GM12891 (cell line): ENCODE results near the gene RTL5.
A peak's percentile ranks its signal among the peaks of the same experiment; 100 is the strongest.

ENCODE experiments used
- DNase-seq: peaks from one replicate; pipeline ENCODE4 v3.0.0; 2011; ENCODE audit warnings: low spot score; ENCODE audit not compliant: insufficient read length
- FAIRE-seq: peaks from 2 replicates; lab custom pipeline; 2011; peaks lifted over from hg19 to GRCh38; lab: Jason Lieb, UNC
- PAX5 ChIP-seq: IDR thresholded peaks from 2 replicates; pipeline ENCODE4 v1.6.1; 2011; ENCODE audit warnings: low read length, moderate library complexity, mild to moderate bottlenecking; ENCODE audit not compliant: insufficient read depth, severe bottlenecking
- POLR2A ChIP-seq: IDR thresholded peaks from 2 replicates; pipeline ENCODE4 v1.6.1; 2011; ENCODE audit warnings: low read depth, low read length, control low read depth
- POLR2AphosphoS5 ChIP-seq: IDR thresholded peaks from 2 replicates; pipeline ENCODE4 v1.6.1; 2011; ENCODE audit warnings: low read depth, low read length, control low read depth
- POU2F2 ChIP-seq: IDR thresholded peaks from 2 replicates; pipeline ENCODE4 v1.6.1; 2011; ENCODE audit warnings: low read depth, mild to moderate bottlenecking, control low read depth, low read length, moderate library complexity
- SPI1 ChIP-seq: IDR thresholded peaks from 2 replicates; pipeline ENCODE4 v1.6.1; 2011; ENCODE audit warnings: low read depth, low read length, control low read depth
- TAF1 ChIP-seq: IDR thresholded peaks from 2 replicates; pipeline ENCODE4 v1.6.1; 2011; ENCODE audit warnings: low read depth, low read length, control low read depth

RTL5 gene

GRCh38 chrX:72122621-72123337, 8.9 kb downstream of the RTL5 start:
- DNase-seq (no peak), FAIRE-seq (no peak)
- TF ChIP-seq POLR2A, result no peak
- no peak for TF ChIP-seq POU2F2
- TF ChIP-seq POLR2AphosphoS5, result no peak
- TF ChIP-seq SPI1, result no peak
- TF ChIP-seq TAF1, result no peak
- no peak for TF ChIP-seq PAX5

GRCh38 chrX:72121383-72121782, 10.3 kb downstream of the RTL5 start:
- TF ChIP-seq SPI1, result peak; percentile 17; the same call in 1 of the 2 replicates
- no peak for TF ChIP-seq PAX5
- no peak for DNase-seq
- peak; percentile 62 for FAIRE-seq

- FAIRE-seq (no peak), DNase-seq (no peak)
- no peak for TF ChIP-seq PAX5
- no peak for TF ChIP-seq POLR2A
- no peak for TF ChIP-seq SPI1
- no peak for TF ChIP-seq TAF1
- TF ChIP-seq POLR2AphosphoS5, result no peak
- no peak for TF ChIP-seq POU2F2
These were observed 10.9 kb downstream of the RTL5 start for GRCh38 chrX:72120837-72121236.

- TF ChIP-seq SPI1, result no peak
- TF ChIP-seq POU2F2, result no peak
- no peak for TF ChIP-seq TAF1
- no peak for TF ChIP-seq PAX5
- TF ChIP-seq POLR2A, result no peak
- TF ChIP-seq POLR2AphosphoS5, result no peak
- no peak for FAIRE-seq
- no peak for DNase-seq
These were observed 14.0 kb downstream of the RTL5 start for GRCh38 chrX:72117636-72118210.

- no peak for FAIRE-seq
- TF ChIP-seq SPI1 (no peak), POU2F2 (no peak), PAX5 (no peak), POLR2A (no peak), POLR2AphosphoS5 (no peak), TAF1 (no peak)
These were observed 16.3 kb downstream of the RTL5 start for GRCh38 chrX:72115380-72115779.

GRCh38 chrX:72114807-72115206, 16.9 kb downstream of the RTL5 start:
- no peak for DNase-seq
- TF ChIP-seq POU2F2, result no peak
- TF ChIP-seq POLR2AphosphoS5, result no peak
- TF ChIP-seq POLR2A, result no peak
- TF ChIP-seq SPI1, result no peak
- TF ChIP-seq PAX5, result no peak
- TF ChIP-seq TAF1, result no peak
- no peak for FAIRE-seq

More at GRCh38 chrX:72115380-72115779, 16.3 kb downstream of the RTL5 start:
- DNase-seq, result no peak

GRCh38 chrX:72114306-72114705, 17.4 kb downstream of the RTL5 start:
- DNase-seq (no peak), FAIRE-seq (no peak)
- TF ChIP-seq POU2F2 (no peak), POLR2A (no peak), PAX5 (no peak), POLR2AphosphoS5 (no peak), SPI1 (no peak), TAF1 (no peak)

GRCh38 chrX:72113461-72113860, 18.3 kb downstream of the RTL5 start:
- no peak for DNase-seq
- TF ChIP-seq PAX5, result no peak
- TF ChIP-seq POLR2AphosphoS5, result no peak
- no peak for TF ChIP-seq SPI1
- FAIRE-seq, result no peak

- no peak for TF ChIP-seq POLR2A
- TF ChIP-seq SPI1, result no peak
- no peak for TF ChIP-seq POU2F2
- no peak for TF ChIP-seq PAX5
- TF ChIP-seq POLR2AphosphoS5, result no peak
- no peak for TF ChIP-seq TAF1
- DNase-seq, result no peak
- no peak for FAIRE-seq
These were observed 20.6 kb downstream of the RTL5 start for GRCh38 chrX:72110876-72111708.
